CD4-positive, alpha-beta T cell (primary cell): ENCODE results near the gene PAIP2. TPM values are rescaled to one million over a fixed set of nuclear protein-coding genes. Genes with fewer than 3 reads are reported as not detected.

Source experiments
- ATAC-seq: fragments of 200-7000 bp; cut with Tn5 transposase; one replicate; pipeline ENCODE4 v1.10.0; 2022; ENCODE audit warnings: mild to moderate bottlenecking; ENCODE audit not compliant: poor library complexity
- CTCF ChIA-PET: fragments of 350-600 bp; sonication (Branson Sonifier 250); formaldehyde crosslinking; loops from one replicate; lab custom pipeline; 2021; ENCODE audit warnings: antibody characterized with exemption, inconsistent platforms; lab: Charles Lee
- POLR2A ChIA-PET: fragments of 350-600 bp; sonication (Branson Sonifier 250); formaldehyde crosslinking; loops from one replicate; lab custom pipeline; 2021; ENCODE audit warnings: antibody characterized with exemption, inconsistent platforms; lab: Charles Lee
- DNase-seq, 14 experiments: peaks; one replicate each; pipeline ENCODE4 v3.0.0-alpha.2; 2013 to 2020; ENCODE audit warnings: mixed read lengths in 2 of 14
- H3K27ac ChIP-seq, 2 donors: one replicate each; pipeline versions ENCODE4 v1.5.1 to v1.7.0; 2013; ENCODE audit warnings: low read length in 2 of 2, low read depth in 1 of 2, mild to moderate bottlenecking in 1 of 2
- H3K27me3 ChIP-seq, 2 experiments: 1 replicate in 1 of 2; 2 replicates in 1 of 2; pipeline versions ENCODE4 v1.6.1 to v1.7.0; 2013; ENCODE audit warnings: low read length in 2 of 2, control low read depth in 1 of 2, mild to moderate bottlenecking in 1 of 2, moderate library complexity in 1 of 2; ENCODE audit not compliant: insufficient read depth in 2 of 2, control insufficient read depth in 1 of 2
- H3K36me3 ChIP-seq: one replicate; pipeline ENCODE4 v1.6.1; 2013; ENCODE audit warnings: low read length, control low read depth; ENCODE audit not compliant: insufficient read depth
- H3K4me1 ChIP-seq: one replicate; pipeline ENCODE4 v1.6.1; 2013; ENCODE audit warnings: low read length, control low read depth; ENCODE audit not compliant: insufficient read depth
- H3K4me3 ChIP-seq: one replicate; pipeline ENCODE4 v1.5.1; 2013; ENCODE audit warnings: mild to moderate bottlenecking, low read length, moderate library complexity
- H3K9me3 ChIP-seq, 2 experiments: 1 replicate in 1 of 2; 2 replicates in 1 of 2; pipeline versions ENCODE4 v1.6.1 to v1.7.0; 2013; ENCODE audit warnings: low read length in 2 of 2, mild to moderate bottlenecking in 2 of 2, control low read depth in 1 of 2, moderate library complexity in 1 of 2; ENCODE audit not compliant: control insufficient read depth in 1 of 2, insufficient read depth in 1 of 2
- H3K27ac Mint-ChIP-seq: one replicate; pipeline ENCODE4 v1.8.0; 2020; ENCODE audit warnings: mixed read lengths
- H3K27me3 Mint-ChIP-seq: one replicate; pipeline ENCODE4 v1.8.0; 2021; ENCODE audit warnings: mixed read lengths
- H3K36me3 Mint-ChIP-seq: one replicate; pipeline ENCODE4 v1.8.0; 2021; ENCODE audit warnings: low read depth, mixed read lengths
- H3K4me1 Mint-ChIP-seq: one replicate; pipeline ENCODE4 v1.8.0; 2021; ENCODE audit warnings: low read depth, mixed read lengths
- H3K4me3 Mint-ChIP-seq: one replicate; pipeline ENCODE4 v1.8.0; 2020; ENCODE audit warnings: mild to moderate bottlenecking, mixed read lengths
- H3K9me3 Mint-ChIP-seq: one replicate; pipeline ENCODE4 v1.8.0; 2020; ENCODE audit warnings: mixed read lengths
- CTCF ChIP-seq: fragments of 200-600 bp; IDR thresholded peaks from one replicate; pipeline ENCODE4 v1.8.0; 2022; ENCODE audit warnings: antibody characterized with exemption, mild to moderate bottlenecking
- intact Hi-C, 2 experiments: fragments of 100-400 bp; cut with DNase I in 1 of 2; cut with micrococcal nuclease in 1 of 2; formaldehyde crosslinking; loops; one replicate each; pipeline versions ENCODE4 v1.15.1 to v1.9.0; 2023 to 2025; cut with DNase I, micrococcal nuclease
- total RNA-seq, 174 experiments: library from RNA in 2 of 174; stranded (reverse) in 2 of 174; gene quantifications; one replicate each; pipeline ENCODE4 v1.2.3 and lab custom pipeline; 2021 to 2026

The PAIP2 gene
- total RNA-seq, 2 experiments from 2014 or later, result 151 to 156 TPM

- H3K36me3 ChIP-seq, result peaks cover 26% of the 10 kb centered on the region
- H3K9me3 ChIP-seq, result peaks cover 0 to 5% of the 10 kb centered on the region in 2 experiments
- DNase-seq (no peak), ATAC-seq (no peak)
- Mint-ChIP-seq H3K27ac (no peak overlapping the region), H3K4me1 (no peaks in the 10 kb centered on the region), H3K9me3 (no peaks in the 10 kb centered on the region), H3K27me3 (no peaks in the 10 kb centered on the region), H3K4me3 (no peak overlapping the region), H3K36me3 (peaks cover 38% of the 10 kb centered on the region)
- TF ChIP-seq CTCF, result no peak
- no peak overlapping the region for H3K27ac ChIP-seq
- CTCF ChIA-PET, result interaction anchor here (0.5 kb wide), 1 partner anchor 177 kb away, joined by 3 read pairs; no protein-coding TSS in a partner anchor
- H3K4me1 ChIP-seq, result no peaks in the 10 kb centered on the region
- H3K4me3 ChIP-seq, result no peak overlapping the region
- intact Hi-C loops, result no loop called here
- POLR2A ChIA-PET, result interaction anchor here (0.6 to 1.6 kb wide), 2 partner anchors 23 to 33 kb away, joined by 4 to 6 read pairs; partner anchors contain the start of gene PAIP2
- no peaks in the 10 kb centered on the region for H3K27me3 ChIP-seq
These were observed 33.3 kb downstream of the PAIP2 start for GRCh38 chr5:139374909-139375308.

GRCh38 chr5:139376364-139376763 is 34.7 kb downstream of the PAIP2 start:
- Histone ChIP-seq H3K27ac (no peak overlapping the region), H3K9me3 (peaks cover 0 to 5% of the 10 kb centered on the region in 2 experiments), H3K27me3 (no peaks in the 10 kb centered on the region), H3K36me3 (peaks cover 19% of the 10 kb centered on the region), H3K4me1 (no peaks in the 10 kb centered on the region), H3K4me3 (no peak overlapping the region)
- no peak for TF ChIP-seq CTCF
- POLR2A ChIA-PET, result no interaction called here
- CTCF ChIA-PET, result no interaction called here
- ATAC-seq (no peak), DNase-seq (no peak)
- intact Hi-C loops, result no loop called here
- Mint-ChIP-seq H3K27me3 (no peaks in the 10 kb centered on the region), H3K27ac (no peak overlapping the region), H3K4me1 (no peaks in the 10 kb centered on the region), H3K4me3 (no peak overlapping the region), H3K36me3 (peaks cover 32% of the 10 kb centered on the region), H3K9me3 (no peaks in the 10 kb centered on the region)

- Histone ChIP-seq H3K4me3 (no peak overlapping the region), H3K9me3 (peaks cover 0 to 5% of the 10 kb centered on the region in 2 experiments), H3K4me1 (no peaks in the 10 kb centered on the region), H3K27ac (no peak overlapping the region), H3K27me3 (no peaks in the 10 kb centered on the region), H3K36me3 (peaks cover 11% of the 10 kb centered on the region)
- DNase-seq, result peak in 1 of 14 experiments; percentile 11
- intact Hi-C loops, result no loop called here
- Mint-ChIP-seq H3K4me1 (no peaks in the 10 kb centered on the region), H3K4me3 (no peak overlapping the region), H3K9me3 (no peaks in the 10 kb centered on the region), H3K27me3 (no peaks in the 10 kb centered on the region), H3K27ac (no peak overlapping the region), H3K36me3 (peaks cover 23% of the 10 kb centered on the region)
- ATAC-seq, result no peak
- no peak for TF ChIP-seq CTCF
- ChIA-PET POLR2A (no interaction called here), CTCF (no interaction called here)
These were observed 35.6 kb downstream of the PAIP2 start for GRCh38 chr5:139377226-139377625.
